ENCODE data around the gene HEMK1. TPM values are rescaled to one million over a fixed set of nuclear protein-coding genes. Genes with fewer than 3 reads are reported as not detected.

The HEMK1 gene
- total and polyA plus RNA-seq, 2 of the 8 experiments (the other 6 are each of a cell fraction or from before 2014, with no cell fraction given) = 9.7 to 10.6 TPM

DNA sequence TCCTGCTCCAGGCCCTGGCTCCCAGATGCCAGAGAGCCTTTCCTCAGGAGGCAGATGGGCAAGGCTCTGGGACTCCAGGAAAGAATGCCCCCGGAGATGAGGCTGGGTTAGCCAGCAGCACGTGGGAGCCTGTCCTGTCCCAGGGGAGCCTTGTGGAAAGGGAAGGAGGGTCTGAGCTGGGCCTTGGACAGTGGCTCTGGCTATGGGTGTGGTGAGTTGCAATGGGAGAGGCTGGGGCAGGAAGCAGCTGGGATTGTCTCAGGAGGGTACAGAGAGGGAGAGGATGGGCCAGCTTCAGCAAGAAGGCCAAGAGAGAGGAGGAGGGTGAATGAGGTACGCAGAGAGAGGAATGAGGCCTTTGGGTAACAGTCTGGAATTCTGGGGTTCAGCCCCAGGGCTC, 48.5 kb upstream of the HEMK1 start:
- Histone ChIP-seq H2BK20ac (ENCODE audit: low read length) (peak overlapping the region; percentile 53), H3K4me2 (ENCODE audit: insufficient read depth in 1 of 2, low read depth in 2 of 2, low read length in 2 of 2) (peak overlapping the region in 1 of 2 experiments; percentile 25; a peak in 1 of 4 replicates), H2BK5ac (ENCODE audit: low read depth, low read length) (peak overlapping the region; percentile 88; the same call in 1 of the 2 replicates), H3K27me3 (replicated peaks in 1 of 4; ENCODE audit: control insufficient read depth in 3 of 4, extremely low read depth in 1 of 4, insufficient read depth in 3 of 4, low read length in 3 of 4) (no peaks in the 10 kb centered on the region), H3K4ac (replicated peaks; ENCODE audit: insufficient read length, low read depth, low read length) (peak overlapping the region; percentile 73), H4K91ac (replicated peaks; ENCODE audit: insufficient read length, low read length) (peak overlapping the region; percentile 69), H2BK120ac (replicated peaks; ENCODE audit: low read depth, low read length) (peak overlapping the region; percentile 7), H3K56ac (replicated peaks; ENCODE audit: insufficient read length, low read depth, low read length) (no peak overlapping the region), H3K79me1 (ENCODE audit: low read depth, low read length) (no peaks in the 10 kb centered on the region), H3K4me3 (ENCODE audit: extremely low read depth in 1 of 4, insufficient read depth in 2 of 4, low read depth in 3 of 4, low read length in 4 of 4) (no peak overlapping the region), H2BK15ac (ENCODE audit: low read length) (peak overlapping the region; percentile 81; the same call in 1 of the 2 replicates), H3K9ac (replicated peaks in 1 of 4; ENCODE audit: extremely low read depth in 1 of 4, low read depth in 3 of 4, low read length in 3 of 4) (no peak overlapping the region), H4K8ac (ENCODE audit: extremely low read depth, insufficient read depth, low read length) (peak overlapping the region; percentile 90; the same call in 1 of the 2 replicates), H4K5ac (ENCODE audit: insufficient read length, low read depth, low read length) (peak overlapping the region; percentile 2), H3K23me2 (ENCODE audit: low read depth, low read length) (no peaks in the 10 kb centered on the region; the same call in none of the 2 replicates), H4K20me1 (replicated peaks in 1 of 2; ENCODE audit: control insufficient read depth in 1 of 2, insufficient read depth in 2 of 2, low read length in 2 of 2) (no peaks in the 10 kb centered on the region), H3K36me3 (ENCODE audit: control insufficient read depth in 2 of 4, insufficient read depth in 4 of 4, low read length in 3 of 4) (no peaks in the 10 kb centered on the region), H2AK5ac (ENCODE audit: low read depth, low read length) (peak overlapping the region; percentile 98), H3K27ac (ENCODE audit: low read depth, low read length) (peak overlapping the region; percentile 71), H3K9me3 (ENCODE audit: insufficient read depth in 2 of 2, low read depth in 1 of 2, low read length in 1 of 2) (no peaks in the 10 kb centered on the region), H3K23ac (ENCODE audit: insufficient read length) (no peak overlapping the region), H3K4me1 (replicated peaks in 1 of 4; ENCODE audit: control insufficient read depth in 3 of 4, insufficient read depth in 4 of 4, low read length in 3 of 4) (peaks cover 3 to 51% (median 38%) of the 10 kb centered on the region in 4 experiments), H3K14ac (ENCODE audit: insufficient read length) (no peak overlapping the region), H2BK12ac (ENCODE audit: low read depth, low read length) (peak overlapping the region; percentile 95), H3K79me2 (ENCODE audit: control insufficient read depth in 1 of 2, insufficient read depth in 2 of 2, low read length in 2 of 2) (no peaks in the 10 kb centered on the region), H2AFZ (ENCODE audit: low read length) (no peak overlapping the region), H3K18ac (ENCODE audit: extremely low read depth, low read length) (peak overlapping the region; percentile 97; the same call in 1 of the 2 replicates)
- TF ChIP-seq, protein P1, sequence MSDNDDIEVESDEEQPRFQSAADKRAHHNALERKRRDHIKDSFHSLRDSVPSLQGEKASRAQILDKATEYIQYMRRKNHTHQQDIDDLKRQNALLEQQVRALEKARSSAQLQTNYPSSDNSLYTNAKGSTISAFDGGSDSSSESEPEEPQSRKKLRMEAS (IDR thresholded peaks at IDR 0.05) = peak; percentile 30; the same call in 1 of the 2 replicates
- TF ChIP-seq SUZ12 (IDR thresholded peaks at IDR 0.05; ENCODE audit: low read length) = no peak
- WGBS, 2 experiments (ENCODE audit: extremely low coverage in 1 of 2, insufficient coverage in 1 of 2, insufficient read length in 1 of 2, insufficient replicate concordance in 2 of 2, low coverage in 1 of 2, low lambda C conversion rate in 2 of 2, missing lambda C conversion rate in 1 of 2) = 75% methylated on average over 3 of the region's 3 CpGs; no CpG with 5 or more reads in 1 of the 2 experiments
- ChIA-PET POLR2A (ENCODE audit: partially characterized antibody) (no interaction called here), CTCF (ENCODE audit: partially characterized antibody) (interaction anchor here (0.6 to 9.1 kb wide), 7 partner anchors 22 to 150 kb away, joined by 3 to 129 read pairs (median 13); no protein-coding TSS in a partner anchor)
- no peak for FAIRE-seq
- DNase-seq (ENCODE audit: low read depth in 1 of 2, low spot score in 2 of 2) = no peak
